ENCODE data around the gene ZDHHC22.

Gene ZDHHC22

GRCh38 chr14:77155083-77155482 lies 13.5 kb upstream of the ZDHHC22 start:
- no peak for DNase-seq

- no peak for DNase-seq
Measured at GRCh38 chr14:77154421-77154820, 12.8 kb upstream of the ZDHHC22 start.

- no peak for DNase-seq
Measured at GRCh38 chr14:77153802-77154201, 12.2 kb upstream of the ZDHHC22 start.

- DNase-seq, result no peak
Measured at GRCh38 chr14:77151918-77152588, 10.5 kb upstream of the ZDHHC22 start.

- peak; percentile 14 for DNase-seq
Measured at GRCh38 chr14:77151245-77151644, 9.7 kb upstream of the ZDHHC22 start.

GRCh38 chr14:77148510-77149231 lies 7.1 kb upstream of the ZDHHC22 start:
- no peak for DNase-seq

GRCh38 chr14:77145975-77146740 lies 4.6 kb upstream of the ZDHHC22 start:
- DNase-seq, result no peak

GRCh38 chr14:77144412-77145115 lies 3.0 kb upstream of the ZDHHC22 start:
- DNase-seq, result no peak

GRCh38 chr14:77143071-77143470 lies 1.5 kb upstream of the ZDHHC22 start:
- DNase-seq, result no peak

- DNase-seq, result no peak
Measured at GRCh38 chr14:77142005-77142800, 612 bp upstream of the ZDHHC22 start.

GRCh38 chr14:77140359-77141213 lies 1.0 kb downstream of the ZDHHC22 start:
- no peak for DNase-seq

GRCh38 chr14:77139540-77140358 lies 1.8 kb downstream of the ZDHHC22 start:
- DNase-seq, result peak; percentile 28

GRCh38 chr14:77139022-77139421 lies 2.6 kb downstream of the ZDHHC22 start:
- no peak for DNase-seq

GRCh38 chr14:77133720-77134338 lies 7.8 kb downstream of the ZDHHC22 start:
- DNase-seq, result peak; percentile 43

- no peak for DNase-seq
Measured at GRCh38 chr14:77131871-77132486, 9.6 kb downstream of the ZDHHC22 start.

GRCh38 chr14:77131206-77131605 lies 10.4 kb downstream of the ZDHHC22 start:
- DNase-seq, result no peak

GRCh38 chr14:77130386-77130785 lies 11.2 kb downstream of the ZDHHC22 start:
- no peak for DNase-seq

GRCh38 chr14:77128414-77128891 lies 13.1 kb downstream of the ZDHHC22 start:
- DNase-seq, result no peak

- no peak for DNase-seq
Measured at GRCh38 chr14:77126461-77126990, 15.1 kb downstream of the ZDHHC22 start.

All from CD4-positive, alpha-beta T cell treated with Interleukin-6 for 4 hours (primary cell).